ENCODE data around the gene C4orf46. TPM values are rescaled to one million over a fixed set of nuclear protein-coding genes. Genes with fewer than 3 reads are reported as not detected.

Gene C4orf46
- total and polyA plus RNA-seq, 10 of the 15 experiments (the other 5 are each of a cell fraction or from before 2014, with no cell fraction given): 9.3 to 40.2 (median 20.5) TPM

DNA sequence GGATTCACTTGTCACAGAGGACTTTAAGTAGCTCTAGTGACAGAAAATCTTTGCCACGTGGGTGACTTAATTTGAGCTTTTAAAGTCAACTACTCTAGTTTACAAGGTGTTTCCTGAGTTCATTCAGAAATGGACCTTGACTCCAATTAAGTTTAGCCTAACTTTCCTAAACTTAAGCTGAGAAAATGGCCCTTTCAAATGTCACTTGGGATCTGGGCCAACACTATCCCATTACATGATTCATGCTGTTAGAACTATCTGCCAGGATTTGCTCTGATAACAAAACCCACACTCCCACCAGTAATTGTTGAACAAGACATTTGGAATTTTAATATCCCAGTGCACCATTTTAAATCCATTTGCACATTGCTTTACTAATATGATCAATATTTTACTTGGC lies 40.8 kb downstream of the C4orf46 start:
- Histone ChIP-seq H3K27ac (ENCODE audit: control insufficient read depth, insufficient read depth) (no peak overlapping the region), H3K4me2 (ENCODE audit: control insufficient read depth, insufficient read depth) (no peak overlapping the region), H3K79me2 (ENCODE audit: control insufficient read depth, insufficient read depth, low read length) (no peaks in the 10 kb centered on the region), H3K9me3 (replicated peaks; ENCODE audit: control insufficient read depth, insufficient read depth, low read length) (no peaks in the 10 kb centered on the region), H2AFZ (ENCODE audit: control insufficient read depth, low read depth, low read length) (no peak overlapping the region), H3K27me3 (replicated peaks in 1 of 2; ENCODE audit: control insufficient read depth in 2 of 2, insufficient read depth in 2 of 2, low read length in 1 of 2) (no peaks in the 10 kb centered on the region), H3K36me3 (ENCODE audit: control insufficient read depth in 2 of 2, insufficient read depth in 2 of 2, low read length in 1 of 2) (no peaks in the 10 kb centered on the region), H3K4me1 (ENCODE audit: control insufficient read depth, insufficient read depth, low read length) (no peaks in the 10 kb centered on the region), H4K20me1 (ENCODE audit: control insufficient read depth, insufficient read depth) (no peaks in the 10 kb centered on the region), H3K4me3 (no peak overlapping the region), H3K9ac (ENCODE audit: control insufficient read depth, insufficient read depth, low read length) (no peak overlapping the region)
- ChIA-PET CTCF (no interaction called here), POLR2A (no interaction called here), SMC1A (ENCODE audit: uncharacterized antibody, unreplicated experiment) (interaction anchor here (1.5 kb wide), 1 partner anchor 14 kb away, joined by 3 read pairs; no protein-coding TSS in a partner anchor), RAD21 (ENCODE audit: unreplicated experiment) (no interaction called here)
- ATAC-seq (no peak), FAIRE-seq (no peak), DNase-seq (ENCODE audit: low read depth, low spot score) (no peak)
- WGBS (ENCODE audit: insufficient coverage, insufficient replicate concordance, low lambda C conversion rate, missing lambda C conversion rate): 0% methylated on average over 1 of the region's 1 CpG
- in situ Hi-C loops (cut with MboI) (no loop called here), intact Hi-C loops (cut with micrococcal nuclease; ENCODE audit: unreplicated experiment) (no loop called here)
- TF ChIP-seq, protein P1, sequence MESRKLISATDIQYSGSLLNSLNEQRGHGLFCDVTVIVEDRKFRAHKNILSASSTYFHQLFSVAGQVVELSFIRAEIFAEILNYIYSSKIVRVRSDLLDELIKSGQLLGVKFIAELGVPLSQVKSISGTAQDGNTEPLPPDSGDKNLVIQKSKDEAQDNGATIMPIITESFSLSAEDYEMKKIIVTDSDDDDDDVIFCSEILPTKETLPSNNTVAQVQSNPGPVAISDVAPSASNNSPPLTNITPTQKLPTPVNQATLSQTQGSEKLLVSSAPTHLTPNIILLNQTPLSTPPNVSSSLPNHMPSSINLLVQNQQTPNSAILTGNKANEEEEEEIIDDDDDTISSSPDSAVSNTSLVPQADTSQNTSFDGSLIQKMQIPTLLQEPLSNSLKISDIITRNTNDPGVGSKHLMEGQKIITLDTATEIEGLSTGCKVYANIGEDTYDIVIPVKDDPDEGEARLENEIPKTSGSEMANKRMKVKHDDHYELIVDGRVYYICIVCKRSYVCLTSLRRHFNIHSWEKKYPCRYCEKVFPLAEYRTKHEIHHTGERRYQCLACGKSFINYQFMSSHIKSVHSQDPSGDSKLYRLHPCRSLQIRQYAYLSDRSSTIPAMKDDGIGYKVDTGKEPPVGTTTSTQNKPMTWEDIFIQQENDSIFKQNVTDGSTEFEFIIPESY (IDR thresholded peaks at IDR 0.05): no peak
- TF ChIP-seq, protein P2, sequence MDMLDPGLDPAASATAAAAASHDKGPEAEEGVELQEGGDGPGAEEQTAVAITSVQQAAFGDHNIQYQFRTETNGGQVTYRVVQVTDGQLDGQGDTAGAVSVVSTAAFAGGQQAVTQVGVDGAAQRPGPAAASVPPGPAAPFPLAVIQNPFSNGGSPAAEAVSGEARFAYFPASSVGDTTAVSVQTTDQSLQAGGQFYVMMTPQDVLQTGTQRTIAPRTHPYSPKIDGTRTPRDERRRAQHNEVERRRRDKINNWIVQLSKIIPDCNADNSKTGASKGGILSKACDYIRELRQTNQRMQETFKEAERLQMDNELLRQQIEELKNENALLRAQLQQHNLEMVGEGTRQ (IDR thresholded peaks at IDR 0.05; ENCODE audit: borderline replicate concordance, low read depth, low read length): no peak
- no peak for TF ChIP-seq MEF2A (IDR thresholded peaks at IDR 0.05; ENCODE audit: insufficient read depth, low read depth, low read length)
- TF ChIP-seq ZZZ3 (IDR thresholded peaks at IDR 0.05; ENCODE audit: control insufficient read depth, insufficient read length, low read depth): no peak
- TF ChIP-seq, protein P3, sequence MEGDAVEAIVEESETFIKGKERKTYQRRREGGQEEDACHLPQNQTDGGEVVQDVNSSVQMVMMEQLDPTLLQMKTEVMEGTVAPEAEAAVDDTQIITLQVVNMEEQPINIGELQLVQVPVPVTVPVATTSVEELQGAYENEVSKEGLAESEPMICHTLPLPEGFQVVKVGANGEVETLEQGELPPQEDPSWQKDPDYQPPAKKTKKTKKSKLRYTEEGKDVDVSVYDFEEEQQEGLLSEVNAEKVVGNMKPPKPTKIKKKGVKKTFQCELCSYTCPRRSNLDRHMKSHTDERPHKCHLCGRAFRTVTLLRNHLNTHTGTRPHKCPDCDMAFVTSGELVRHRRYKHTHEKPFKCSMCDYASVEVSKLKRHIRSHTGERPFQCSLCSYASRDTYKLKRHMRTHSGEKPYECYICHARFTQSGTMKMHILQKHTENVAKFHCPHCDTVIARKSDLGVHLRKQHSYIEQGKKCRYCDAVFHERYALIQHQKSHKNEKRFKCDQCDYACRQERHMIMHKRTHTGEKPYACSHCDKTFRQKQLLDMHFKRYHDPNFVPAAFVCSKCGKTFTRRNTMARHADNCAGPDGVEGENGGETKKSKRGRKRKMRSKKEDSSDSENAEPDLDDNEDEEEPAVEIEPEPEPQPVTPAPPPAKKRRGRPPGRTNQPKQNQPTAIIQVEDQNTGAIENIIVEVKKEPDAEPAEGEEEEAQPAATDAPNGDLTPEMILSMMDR (IDR thresholded peaks at IDR 0.05 in 2 of 3, conservative IDR thresholded peaks at IDR 0.05 in 1 of 3; ENCODE audit: control insufficient read depth in 2 of 3, extremely low read depth in 1 of 3, insufficient read depth in 1 of 3, low read depth in 3 of 3, low read length in 3 of 3): no peak
- TF ChIP-seq RFX5 (IDR thresholded peaks at IDR 0.05; ENCODE audit: low read depth, low read length): no peak
- no peak for TF ChIP-seq SREBF1 (IDR thresholded peaks at IDR 0.05; ENCODE audit: low read length)
- no peak for TF ChIP-seq ZNF687 (IDR thresholded peaks at IDR 0.05)
- TF ChIP-seq FOXK2 (IDR thresholded peaks at IDR 0.05): no peak
- no peak for TF ChIP-seq ZNF217 (IDR thresholded peaks at IDR 0.05)
- TF ChIP-seq ZNF384 (IDR thresholded peaks at IDR 0.05; ENCODE audit: borderline replicate concordance, low read depth, low read length): no peak
- TF ChIP-seq TAF1 (IDR thresholded peaks at IDR 0.05; ENCODE audit: borderline replicate concordance, low read depth, low read length): no peak
- TF ChIP-seq LARP7 (IDR thresholded peaks at IDR 0.05): no peak
- TF ChIP-seq CBX3 (IDR thresholded peaks at IDR 0.05; ENCODE audit: borderline replicate concordance, low read depth): no peak
- TF ChIP-seq KDM1A (IDR thresholded peaks at IDR 0.05; ENCODE audit: borderline replicate concordance): no peak
- TF ChIP-seq RELA (IDR thresholded peaks at IDR 0.05; ENCODE audit: borderline replicate concordance, partially characterized antibody): no peak
- no peak for TF ChIP-seq GATAD2B (conservative IDR thresholded peaks at IDR 0.05; ENCODE audit: low read depth)
- BruUV-seq (replicated peaks): no TSS peak

Data from GM12878 (cell line).